OCI-LY7 (cell line): ENCODE data around the gene UBA6. TPM values are rescaled to one million over a fixed set of nuclear protein-coding genes. Genes with fewer than 3 reads are reported as not detected.
A peak's percentile ranks its signal among the peaks of the same experiment; 100 is the strongest.

Experiments
- BruUV-seq: library from RNA; stranded (reverse); fragments of 400-500 nt; replicated peaks from 2 replicates; lab custom pipeline; 2021; lab: Mats Ljungman, UMichigan
- CTCF ChIA-PET: fragments of 300-600 bp; sonication (Branson Sonifier 250); formaldehyde crosslinking; loops from one replicate; lab custom pipeline; 2022; ENCODE audit warnings: antibody characterized with exemption; ENCODE audit not compliant: unreplicated experiment; lab: Charles Lee
- POLR2A ChIA-PET: fragments of 300-600 bp; sonication (Branson Sonifier 250); formaldehyde crosslinking; loops from one replicate; lab custom pipeline; 2022; ENCODE audit warnings: antibody characterized with exemption; lab: Charles Lee
- DNase-seq: peaks from one replicate; pipeline ENCODE4 v3.0.0-alpha.2; 2015; ENCODE audit warnings: low spot score
- H2AFZ ChIP-seq: fragments of 200-600 bp; sonication (generic), shearing (Covaris generic); 2 replicates; pipeline ENCODE4 v1.6.1; 2014; ENCODE audit warnings: mild to moderate bottlenecking, antibody characterized with exemption, low read length, moderate library complexity
- H3K27ac ChIP-seq: fragments of 200-600 bp; sonication (generic); 2 replicates; pipeline ENCODE4 v1.5.1; 2014; ENCODE audit warnings: mixed run types, low read depth, mild to moderate bottlenecking, moderate library complexity, low read length, inconsistent platforms; ENCODE audit not compliant: poor library complexity, severe bottlenecking
- H3K36me3 ChIP-seq: fragments of 200-600 bp; sonication (generic); 2 replicates; pipeline ENCODE4 v1.6.1; 2014; ENCODE audit warnings: mild to moderate bottlenecking, antibody characterized with exemption, low read length, moderate library complexity, mixed read lengths; ENCODE audit not compliant: insufficient read depth
- H3K4me1 ChIP-seq: fragments of 200-600 bp; sonication (generic); 2 replicates; pipeline ENCODE4 v1.5.1; 2014; ENCODE audit warnings: mild to moderate bottlenecking, low read length; ENCODE audit not compliant: insufficient read depth, poor library complexity, severe bottlenecking
- H3K4me2 ChIP-seq: fragments of 200-600 bp; sonication (generic); 2 replicates; pipeline ENCODE4 v1.6.1; 2014; ENCODE audit warnings: mild to moderate bottlenecking, low read length
- H3K4me3 ChIP-seq: fragments of 200-600 bp; sonication (generic); 2 replicates; pipeline ENCODE4 v1.5.1; 2014; ENCODE audit warnings: mild to moderate bottlenecking, low read depth, low read length; ENCODE audit not compliant: poor library complexity, severe bottlenecking
- H3K79me2 ChIP-seq: fragments of 200-600 bp; sonication (generic); 2 replicates; pipeline ENCODE4 v1.6.1; 2016; ENCODE audit warnings: low read depth, mild to moderate bottlenecking, low read length, moderate library complexity, mixed read lengths; ENCODE audit not compliant: insufficient read depth
- H3K9me2 ChIP-seq: fragments of 200-600 bp; sonication (generic); 2 replicates; pipeline ENCODE4 v1.6.1; 2016; ENCODE audit warnings: mild to moderate bottlenecking, low read length, mixed read lengths; ENCODE audit not compliant: insufficient read depth
- H3K9me3 ChIP-seq: fragments of 200-600 bp; sonication (generic); 2 replicates; pipeline ENCODE4 v1.6.1; 2014; ENCODE audit warnings: mild to moderate bottlenecking, mixed run types, low read length, mixed read lengths
- H4K20me1 ChIP-seq: fragments of 200-600 bp; sonication (generic); 2 replicates; pipeline ENCODE4 v1.6.1; 2014; ENCODE audit warnings: mild to moderate bottlenecking, antibody characterized with exemption, low read length, moderate library complexity, mixed read lengths; ENCODE audit not compliant: insufficient read depth
- EZH2phosphoT487 ChIP-seq: fragments of 200-600 bp; sonication (generic); IDR thresholded peaks from 2 replicates; pipeline ENCODE4 v1.6.1; 2018; ENCODE audit warnings: low read depth, borderline replicate concordance, mild to moderate bottlenecking, mixed run types, antibody characterized with exemption, low read length, moderate library complexity, mixed read lengths
- intact Hi-C: fragments of 100-400 bp; cut with micrococcal nuclease; formaldehyde crosslinking; loops from one replicate; pipeline ENCODE4 v1.10.0; 2022; ENCODE audit not compliant: unreplicated experiment
- total RNA-seq, 2 experiments: library from RNA; depleted of rRNA in 1 of 2; stranded (reverse); fragments of >200 nt in 1 of 2; shearing (Covaris generic) in 1 of 2; gene quantifications; 2 replicates each; pipeline ENCODE4 v1.2.3, GENCODE V29; 2014 to 2022
- TF ChIP-seq, protein P1 (sequence below): fragments of 200-600 bp; sonication (generic); conservative IDR thresholded peaks from 2 replicates; pipeline ENCODE4 v1.5.1; 2014; ENCODE audit warnings: mild to moderate bottlenecking, antibody characterized with exemption, low read length, moderate library complexity, mixed read lengths

The UBA6 gene
- total RNA-seq, 2 experiments from 2014 or later, result 40.6 to 92.4 TPM

DNA sequence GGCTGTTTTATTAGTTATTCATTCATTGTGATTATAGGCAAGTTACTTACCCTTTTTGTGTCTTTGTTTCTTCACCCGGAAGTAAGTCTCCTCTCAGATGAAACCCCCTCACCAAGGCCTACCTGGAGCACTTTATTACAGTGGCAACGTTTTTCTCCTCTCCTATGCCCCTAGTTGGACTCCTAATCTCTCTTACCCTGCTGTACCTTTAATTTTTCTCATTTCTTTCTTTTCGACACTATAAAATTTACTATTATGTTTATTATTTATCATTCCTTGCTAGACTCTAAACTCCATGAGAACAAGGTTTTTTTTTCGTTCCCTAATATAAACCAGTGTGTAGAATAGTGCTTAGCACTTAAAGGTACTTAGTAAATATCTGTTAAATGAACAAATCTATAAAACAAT is 124.9 kb downstream of the UBA6 start:
- H3K36me3 ChIP-seq, result peaks cover 69% of the 10 kb centered on the region
- peaks cover 57% of the 10 kb centered on the region; the same call in 1 of the 2 replicates for H3K79me2 ChIP-seq
- no peaks in the 10 kb centered on the region for H4K20me1 ChIP-seq
- H3K4me1 ChIP-seq, result peaks cover 72% of the 10 kb centered on the region
- TSS peak; percentile 83 for BruUV-seq
- 0 out of 2 replicates have a peak, but pooled peaks cover 6% of the 10 kb centered on the region for H3K9me3 ChIP-seq
- intact Hi-C loops, result no loop called here
- H3K4me2 ChIP-seq, result peak overlapping the region; percentile 85
- DNase-seq, result peak; percentile 51
- peak overlapping the region; percentile 81 for H2AFZ ChIP-seq
- TF ChIP-seq, protein P1, sequence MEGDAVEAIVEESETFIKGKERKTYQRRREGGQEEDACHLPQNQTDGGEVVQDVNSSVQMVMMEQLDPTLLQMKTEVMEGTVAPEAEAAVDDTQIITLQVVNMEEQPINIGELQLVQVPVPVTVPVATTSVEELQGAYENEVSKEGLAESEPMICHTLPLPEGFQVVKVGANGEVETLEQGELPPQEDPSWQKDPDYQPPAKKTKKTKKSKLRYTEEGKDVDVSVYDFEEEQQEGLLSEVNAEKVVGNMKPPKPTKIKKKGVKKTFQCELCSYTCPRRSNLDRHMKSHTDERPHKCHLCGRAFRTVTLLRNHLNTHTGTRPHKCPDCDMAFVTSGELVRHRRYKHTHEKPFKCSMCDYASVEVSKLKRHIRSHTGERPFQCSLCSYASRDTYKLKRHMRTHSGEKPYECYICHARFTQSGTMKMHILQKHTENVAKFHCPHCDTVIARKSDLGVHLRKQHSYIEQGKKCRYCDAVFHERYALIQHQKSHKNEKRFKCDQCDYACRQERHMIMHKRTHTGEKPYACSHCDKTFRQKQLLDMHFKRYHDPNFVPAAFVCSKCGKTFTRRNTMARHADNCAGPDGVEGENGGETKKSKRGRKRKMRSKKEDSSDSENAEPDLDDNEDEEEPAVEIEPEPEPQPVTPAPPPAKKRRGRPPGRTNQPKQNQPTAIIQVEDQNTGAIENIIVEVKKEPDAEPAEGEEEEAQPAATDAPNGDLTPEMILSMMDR, result no peak
- no peak for TF ChIP-seq EZH2phosphoT487
- CTCF ChIA-PET, result interaction anchor here (1.2 to 1.3 kb wide), 2 partner anchors 22 to 30 kb away, joined by 3 to 4 read pairs; no protein-coding TSS in a partner anchor
- H3K9me2 ChIP-seq, result no peaks in the 10 kb centered on the region
- H3K27ac ChIP-seq, result peak overlapping the region; percentile 99
- POLR2A ChIA-PET, result interaction anchor here (0.9 to 2.6 kb wide), 12 partner anchors 8 to 125 kb away, joined by 3 to 30 read pairs (median 6); partner anchors contain the start of genes CENPC and STAP1
- peak overlapping the region; percentile 61 for H3K4me3 ChIP-seq

- Histone ChIP-seq H3K36me3 (peaks cover 68% of the 10 kb centered on the region), H2AFZ (peak overlapping the region; percentile 81), H3K9me2 (no peaks in the 10 kb centered on the region), H3K4me2 (peak overlapping the region; percentile 85), H4K20me1 (no peaks in the 10 kb centered on the region), H3K4me3 (peak overlapping the region; percentile 61), H3K9me3 (0 out of 2 replicates have a peak, but pooled peaks cover 6% of the 10 kb centered on the region), H3K27ac (peak overlapping the region; percentile 99), H3K79me2 (peaks cover 63% of the 10 kb centered on the region; the same call in 1 of the 2 replicates), H3K4me1 (peaks cover 66% of the 10 kb centered on the region)
- peak; percentile 90 for DNase-seq
- ChIA-PET CTCF (interaction anchor here (1.2 to 1.3 kb wide), 2 partner anchors 22 to 29 kb away, joined by 3 to 4 read pairs; no protein-coding TSS in a partner anchor), POLR2A (interaction anchor here (0.5 to 2.7 kb wide), 11 partner anchors 9 to 126 kb away, joined by 3 to 30 read pairs (median 5); partner anchors contain the start of genes CENPC and STAP1)
- TSS peak; percentile 26 for BruUV-seq
- TF ChIP-seq EZH2phosphoT487, result no peak
- TF ChIP-seq, protein P1, result no peak
- intact Hi-C loops, result loop anchor here (1.0 kb wide), 2 partner anchors 17 to 125 kb away; partner anchors contain the start of gene STAP1
Measured at GRCh38 chr4:67575232-67576058, 125.5 kb downstream of the UBA6 start.
